ENCODE results near the gene IRF2BPL. TPM values are rescaled to one million over a fixed set of nuclear protein-coding genes. Genes with fewer than 3 reads are reported as not detected.

Gene IRF2BPL
- polyA plus RNA-seq, 1 experiment: 17.6 TPM

- POLR2A ChIA-PET: no interaction called here
- CTCF ChIA-PET: interaction anchor here (0.9 to 1.9 kb wide), 4 partner anchors 8 to 92 kb away, joined by 3 to 4 read pairs (median 4); no protein-coding TSS in a partner anchor
- H3K27me3 ChIP-seq (ENCODE audit: control insufficient read depth, insufficient read depth, low read length): no peaks in the 10 kb centered on the region
Observed at GRCh38 chr14:77009014-77009413, 19.5 kb downstream of the IRF2BPL start.

DNA sequence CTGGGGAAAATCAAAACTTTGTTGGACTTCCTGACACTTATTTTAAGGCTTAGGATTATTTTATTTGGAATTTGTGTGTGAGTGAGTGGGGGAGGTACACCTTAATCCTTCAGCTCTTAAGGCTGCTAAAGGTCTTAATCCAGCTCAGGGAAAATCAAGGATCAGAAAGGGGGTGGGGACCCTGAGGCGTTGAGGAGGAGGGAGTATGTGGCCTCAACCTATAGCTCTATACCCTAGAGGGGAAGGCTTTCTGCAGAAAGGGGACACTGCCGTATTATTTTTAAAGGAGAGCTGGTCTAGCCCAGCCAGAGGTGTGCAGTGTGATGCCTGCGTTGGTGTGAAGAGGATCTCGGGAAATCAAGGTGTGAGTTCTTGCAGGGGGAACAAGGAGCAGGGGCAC, 20.0 kb downstream of the IRF2BPL start:
- no peaks in the 10 kb centered on the region for H3K27me3 ChIP-seq (ENCODE audit: control insufficient read depth, insufficient read depth, low read length)
- no peak for DNase-seq (ENCODE audit: low read depth)
- no peak for TF ChIP-seq CTCF (IDR thresholded peaks at IDR 0.05; ENCODE audit: insufficient read depth, low read depth, low read length)
- no peaks in the 10 kb centered on the region for H3K36me3 ChIP-seq (ENCODE audit: control insufficient read depth, insufficient read depth, low read length)
- no peak overlapping the region for H3K4me3 ChIP-seq (ENCODE audit: low read depth, low read length)
- ChIA-PET POLR2A (interaction anchor here (0.6 kb wide), 1 partner anchor 52 kb away, joined by 10 read pairs; no protein-coding TSS in a partner anchor), CTCF (interaction anchor here (1.2 to 1.9 kb wide), 3 partner anchors 9 to 91 kb away, joined by 3 to 4 read pairs (median 4); no protein-coding TSS in a partner anchor)

More at GRCh38 chr14:77009014-77009413, 19.5 kb downstream of the IRF2BPL start:
- TF ChIP-seq CTCF (IDR thresholded peaks at IDR 0.05; ENCODE audit: insufficient read depth, low read depth, low read length): no peak
- H3K36me3 ChIP-seq (ENCODE audit: control insufficient read depth, insufficient read depth, low read length): no peaks in the 10 kb centered on the region
- DNase-seq (ENCODE audit: low read depth): no peak
- no peak overlapping the region for H3K4me3 ChIP-seq (ENCODE audit: low read depth, low read length)

DNA sequence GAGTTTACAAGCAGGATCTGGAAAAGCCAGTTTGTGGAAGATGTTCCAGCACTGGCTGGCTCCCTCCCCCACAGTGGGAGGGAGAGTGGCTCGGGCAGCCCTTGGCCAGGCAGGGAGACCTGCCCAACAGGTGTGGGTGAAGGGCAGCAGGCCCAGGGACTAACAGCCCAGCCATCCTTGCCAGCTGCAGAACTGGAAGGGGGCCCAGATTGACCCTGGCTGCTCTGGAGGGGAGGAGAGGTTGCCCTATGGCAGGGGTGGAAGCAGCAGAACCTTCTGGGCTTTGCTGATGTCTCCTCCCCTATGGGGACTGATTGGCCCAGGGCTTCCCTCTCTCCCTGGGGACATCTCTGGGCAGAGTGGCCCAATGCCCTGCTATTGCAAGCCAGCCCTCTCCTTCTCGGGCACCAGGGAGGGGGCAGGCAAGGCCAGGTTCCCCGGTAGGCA, 20.5 kb downstream of the IRF2BPL start:
- no peak for TF ChIP-seq CTCF (IDR thresholded peaks at IDR 0.05; ENCODE audit: insufficient read depth, low read depth, low read length)
- no peak for DNase-seq (ENCODE audit: low read depth)
- CTCF ChIA-PET: interaction anchor here (1.2 kb wide), 1 partner anchor 9 kb away, joined by 3 read pairs; no protein-coding TSS in a partner anchor
- Histone ChIP-seq H3K4me3 (ENCODE audit: low read depth, low read length) (no peak overlapping the region), H3K27me3 (ENCODE audit: control insufficient read depth, insufficient read depth, low read length) (no peaks in the 10 kb centered on the region), H3K36me3 (ENCODE audit: control insufficient read depth, insufficient read depth, low read length) (no peaks in the 10 kb centered on the region)
- POLR2A ChIA-PET: interaction anchor here (0.6 kb wide), 1 partner anchor 53 kb away, joined by 10 read pairs; no protein-coding TSS in a partner anchor

GRCh38 chr14:77007183-77007974, 21.1 kb downstream of the IRF2BPL start:
- H3K4me3 ChIP-seq (ENCODE audit: low read depth, low read length): no peak overlapping the region
- H3K36me3 ChIP-seq (ENCODE audit: control insufficient read depth, insufficient read depth, low read length): no peaks in the 10 kb centered on the region
- ChIA-PET POLR2A (no interaction called here), CTCF (no interaction called here)
- no peaks in the 10 kb centered on the region for H3K27me3 ChIP-seq (ENCODE audit: control insufficient read depth, insufficient read depth, low read length)
- no peak for TF ChIP-seq CTCF (IDR thresholded peaks at IDR 0.05; ENCODE audit: insufficient read depth, low read depth, low read length)
- DNase-seq (ENCODE audit: low read depth): no peak

- no peak overlapping the region for H3K4me3 ChIP-seq (ENCODE audit: low read depth, low read length)
- CTCF ChIA-PET: interaction anchor here (1.2 kb wide), 1 partner anchor 137 kb away, joined by 3 read pairs; no protein-coding TSS in a partner anchor
- no peak for TF ChIP-seq CTCF (IDR thresholded peaks at IDR 0.05; ENCODE audit: insufficient read depth, low read depth, low read length)
- POLR2A ChIA-PET: no interaction called here
- no peaks in the 10 kb centered on the region for H3K36me3 ChIP-seq (ENCODE audit: control insufficient read depth, insufficient read depth, low read length)
- H3K27me3 ChIP-seq (ENCODE audit: control insufficient read depth, insufficient read depth, low read length): no peaks in the 10 kb centered on the region
- DNase-seq (ENCODE audit: low read depth): no peak
Observed at GRCh38 chr14:77006132-77006531, 22.4 kb downstream of the IRF2BPL start.
